MCF 10A (cell line): ENCODE results near the gene GLUL. TPM values are rescaled to one million over a fixed set of nuclear protein-coding genes. Genes with fewer than 3 reads are reported as not detected.
"Not testable (repeated sequence)": the region's sequence is repeated elsewhere in the genome, so short reads cannot be mapped to it uniquely, and the experiment has no call there.

Source experiments
- BruUV-seq: library from RNA; stranded (reverse); fragments of 400-500 nt; replicated peaks from 2 replicates; lab custom pipeline; 2021; lab: Mats Ljungman, UMichigan
- CTCF ChIA-PET: fragments of 300-600 bp; sonication (Branson Sonifier 250); formaldehyde crosslinking; extraction: SDS; loops from one replicate; lab custom pipeline; 2021; ENCODE audit warnings: antibody characterized with exemption, inconsistent platforms; lab: Yijun Ruan, JAX
- POLR2A ChIA-PET: fragments of 300-600, 350-650 bp; sonication (Branson Sonifier 250); formaldehyde crosslinking; extraction: SDS; loops from one replicate; lab custom pipeline; 2020; ENCODE audit warnings: antibody characterized with exemption, inconsistent platforms; lab: Yijun Ruan, JAX
- DNase-seq: peaks from one replicate; pipeline ENCODE4 v3.0.0-alpha.2; 2018; ENCODE audit not compliant: unreplicated experiment
- H3K27ac Mint-ChIP-seq: one replicate; pipeline ENCODE4 v1.8.0; 2022; ENCODE audit warnings: mild to moderate bottlenecking, low read depth, mixed read lengths; ENCODE audit not compliant: unreplicated experiment
- H3K27me3 Mint-ChIP-seq: one replicate; pipeline ENCODE4 v1.8.0; 2022; ENCODE audit warnings: mixed read lengths; ENCODE audit not compliant: insufficient read depth, unreplicated experiment
- H3K36me3 Mint-ChIP-seq: one replicate; pipeline ENCODE4 v1.8.0; 2022; ENCODE audit warnings: mild to moderate bottlenecking, moderate library complexity, mixed read lengths; ENCODE audit not compliant: insufficient read depth, unreplicated experiment
- H3K4me1 Mint-ChIP-seq: one replicate; pipeline ENCODE4 v1.8.0; 2022; ENCODE audit warnings: mixed read lengths; ENCODE audit not compliant: insufficient read depth, unreplicated experiment
- H3K4me3 Mint-ChIP-seq: one replicate; pipeline ENCODE4 v1.8.0; 2022; ENCODE audit warnings: mild to moderate bottlenecking, moderate library complexity, mixed read lengths; ENCODE audit not compliant: unreplicated experiment
- H3K9me3 Mint-ChIP-seq: one replicate; pipeline ENCODE4 v1.8.0; 2022; ENCODE audit warnings: mixed read lengths; ENCODE audit not compliant: unreplicated experiment
- intact Hi-C: fragments of 100-400 bp; cut with micrococcal nuclease; formaldehyde crosslinking; loops from 2 replicates; pipeline ENCODE4 v1.14.1; 2022
- total RNA-seq: library from RNA; stranded (reverse); gene quantifications from 2 replicates; pipeline ENCODE4 v1.2.3, GENCODE V29; 2022
- TF ChIP-seq, protein P1 (sequence below): fragments of 200-600 bp; IDR thresholded peaks from one replicate; pipeline ENCODE4 v1.8.0; 2022; ENCODE audit warnings: antibody characterized with exemption, mild to moderate bottlenecking; ENCODE audit not compliant: unreplicated experiment

GLUL gene
- total RNA-seq, 1 experiment from 2014 or later = 437 TPM

GRCh38 chr1:182337736-182338571 is 53.6 kb downstream of the GLUL start:
- ChIA-PET CTCF (interaction anchor here (0.6 to 3.5 kb wide), 7 partner anchors 20 to 256 kb away, joined by 3 to 10 read pairs (median 3); no protein-coding TSS in a partner anchor), POLR2A (no interaction called here)
- Mint-ChIP-seq H3K9me3 (no peaks in the 10 kb centered on the region), H3K4me1 (no peaks in the 10 kb centered on the region), H3K27me3 (no peaks in the 10 kb centered on the region), H3K36me3 (no peaks in the 10 kb centered on the region), H3K4me3 (no peak overlapping the region), H3K27ac (no peak overlapping the region)
- no TSS peak for BruUV-seq
- intact Hi-C loops = no loop called here
- TF ChIP-seq, protein P1, sequence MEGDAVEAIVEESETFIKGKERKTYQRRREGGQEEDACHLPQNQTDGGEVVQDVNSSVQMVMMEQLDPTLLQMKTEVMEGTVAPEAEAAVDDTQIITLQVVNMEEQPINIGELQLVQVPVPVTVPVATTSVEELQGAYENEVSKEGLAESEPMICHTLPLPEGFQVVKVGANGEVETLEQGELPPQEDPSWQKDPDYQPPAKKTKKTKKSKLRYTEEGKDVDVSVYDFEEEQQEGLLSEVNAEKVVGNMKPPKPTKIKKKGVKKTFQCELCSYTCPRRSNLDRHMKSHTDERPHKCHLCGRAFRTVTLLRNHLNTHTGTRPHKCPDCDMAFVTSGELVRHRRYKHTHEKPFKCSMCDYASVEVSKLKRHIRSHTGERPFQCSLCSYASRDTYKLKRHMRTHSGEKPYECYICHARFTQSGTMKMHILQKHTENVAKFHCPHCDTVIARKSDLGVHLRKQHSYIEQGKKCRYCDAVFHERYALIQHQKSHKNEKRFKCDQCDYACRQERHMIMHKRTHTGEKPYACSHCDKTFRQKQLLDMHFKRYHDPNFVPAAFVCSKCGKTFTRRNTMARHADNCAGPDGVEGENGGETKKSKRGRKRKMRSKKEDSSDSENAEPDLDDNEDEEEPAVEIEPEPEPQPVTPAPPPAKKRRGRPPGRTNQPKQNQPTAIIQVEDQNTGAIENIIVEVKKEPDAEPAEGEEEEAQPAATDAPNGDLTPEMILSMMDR = no peak
- no peak for DNase-seq

- H3K27ac Mint-ChIP-seq = no peak overlapping the region
- CTCF ChIA-PET = interaction anchor here (1.9 to 3.5 kb wide), 2 partner anchors 61 to 193 kb away, joined by 4 to 10 read pairs; no protein-coding TSS in a partner anchor
- TF ChIP-seq, protein P1 = no peak
These were observed 55.6 kb downstream of the GLUL start for GRCh38 chr1:182335771-182336566.

DNA sequence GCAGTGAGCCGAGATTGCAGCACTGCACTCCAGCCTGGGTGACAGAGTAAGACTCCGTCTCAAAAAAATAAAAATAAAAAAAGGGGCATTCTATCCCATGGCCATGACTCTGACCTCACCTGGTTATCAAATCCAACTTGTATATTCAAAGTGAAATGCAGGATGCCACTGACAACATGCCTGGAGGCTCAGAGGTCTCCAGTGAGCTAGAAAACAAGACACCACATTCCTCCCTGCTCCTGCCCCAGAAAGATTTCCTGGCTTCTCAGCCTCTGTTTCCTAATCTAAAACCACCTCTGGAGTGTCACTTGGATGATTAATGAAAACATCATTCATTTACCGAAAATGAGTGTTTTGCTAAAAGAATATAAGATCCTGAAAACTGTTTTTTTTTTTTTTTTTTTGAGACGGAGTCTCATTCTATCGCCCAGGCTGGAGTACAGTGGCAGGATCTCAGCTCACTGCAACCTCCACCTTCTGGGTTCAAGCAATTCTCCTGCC is 58.5 kb downstream of the GLUL start:
- DNase-seq, H3K27me3 Mint-ChIP-seq, H3K36me3 Mint-ChIP-seq, H3K4me1 Mint-ChIP-seq, H3K27ac Mint-ChIP-seq, H3K4me3 Mint-ChIP-seq, H3K9me3 Mint-ChIP-seq, intact Hi-C loops, BruUV-seq: not testable (repeated sequence)
- ChIA-PET POLR2A (interaction anchor here (1.1 to 1.2 kb wide), 2 partner anchors 10 to 43 kb away, joined by 3 read pairs; no protein-coding TSS in a partner anchor), CTCF (interaction anchor here (0.6 to 1.5 kb wide), 2 partner anchors 64 to 132 kb away, joined by 4 read pairs; no protein-coding TSS in a partner anchor)

More at GRCh38 chr1:182335771-182336566, 55.6 kb downstream of the GLUL start:
- H3K4me3 Mint-ChIP-seq = no peak overlapping the region
- BruUV-seq = no TSS peak
- POLR2A ChIA-PET = no interaction called here
- no peaks in the 10 kb centered on the region for H3K36me3 Mint-ChIP-seq
- H3K4me1 Mint-ChIP-seq = no peaks in the 10 kb centered on the region
- intact Hi-C loops = no loop called here
- DNase-seq = no peak
- no peaks in the 10 kb centered on the region for H3K27me3 Mint-ChIP-seq
- H3K9me3 Mint-ChIP-seq = no peaks in the 10 kb centered on the region

- BruUV-seq = no TSS peak
- Mint-ChIP-seq H3K27ac (no peak overlapping the region), H3K9me3 (no peaks in the 10 kb centered on the region), H3K4me1 (peaks cover 8% of the 10 kb centered on the region), H3K36me3 (no peaks in the 10 kb centered on the region), H3K4me3 (no peak overlapping the region), H3K27me3 (no peaks in the 10 kb centered on the region)
- DNase-seq = no peak
- intact Hi-C loops = no loop called here
- POLR2A ChIA-PET = interaction anchor here (1.0 to 1.2 kb wide), 3 partner anchors 11 to 191 kb away, joined by 3 read pairs; no protein-coding TSS in a partner anchor
- CTCF ChIA-PET = interaction anchor here (0.7 to 1.5 kb wide), 4 partner anchors 14 to 247 kb away, joined by 3 to 4 read pairs (median 4); no protein-coding TSS in a partner anchor
- TF ChIP-seq, protein P1 = no peak
These were observed 59.1 kb downstream of the GLUL start for GRCh38 chr1:182332261-182333060.
